NCI-H1694 (cell line): ENCODE data around the gene PPIP5K1.
"Not testable (repeated sequence)": the region's sequence is repeated elsewhere in the genome, so short reads cannot be mapped to it uniquely, and the experiment has no call there.

ENCODE experiments used
- DNase-seq: peaks from one replicate; lab custom pipeline; 2025; lab: John Stamatoyannopoulos, UW

Gene PPIP5K1

GRCh38 chr15:43589778-43590466 lies at the start of gene PPIP5K1:
Gene PPIP5K1 (minus strand): TSS chr15:43590208. CDS start chr15:43584504, 5,704 bp downstream.
- DNase-seq = not testable (repeated sequence)

- DNase-seq = not testable (repeated sequence)
Measured at GRCh38 chr15:43638464-43639204, 48.6 kb upstream of the PPIP5K1 start.

GRCh38 chr15:43626937-43627336 lies 36.9 kb upstream of the PPIP5K1 start:
- DNase-seq = not testable (repeated sequence)

- no peak for DNase-seq
Measured at GRCh38 chr15:43625106-43625505, 35.1 kb upstream of the PPIP5K1 start.

- not testable (repeated sequence) for DNase-seq
Measured at GRCh38 chr15:43622068-43622799, 32.2 kb upstream of the PPIP5K1 start.

GRCh38 chr15:43618700-43619099 lies 28.7 kb upstream of the PPIP5K1 start, which contains the start of gene STRC:
Gene STRC (minus strand): TSS chr15:43618800. CDS start chr15:43618722, 78 bp downstream.
- DNase-seq = not testable (repeated sequence)

- DNase-seq = not testable (repeated sequence)
Measured at GRCh38 chr15:43617750-43618149, 27.7 kb upstream of the PPIP5K1 start.

- peak; percentile 53 for DNase-seq
Measured at GRCh38 chr15:43602233-43602632, 12.2 kb upstream of the PPIP5K1 start.

- not testable (repeated sequence) for DNase-seq
Measured at GRCh38 chr15:43600200-43600599, 10.2 kb upstream of the PPIP5K1 start.

- not testable (repeated sequence) for DNase-seq
Measured at GRCh38 chr15:43599131-43599530, 9.1 kb upstream of the PPIP5K1 start.

GRCh38 chr15:43593328-43594190 lies 3.6 kb upstream of the PPIP5K1 start, which contains the start of gene CKMT1B:
Gene CKMT1B (plus strand): TSS chr15:43594027. CDS start chr15:43594219, 192 bp downstream.
- not testable (repeated sequence) for DNase-seq

GRCh38 chr15:43592841-43593240 lies 2.8 kb upstream of the PPIP5K1 start:
- DNase-seq = not testable (repeated sequence)

- DNase-seq = not testable (repeated sequence)
Measured at GRCh38 chr15:43574607-43575006, 15.4 kb downstream of the PPIP5K1 start.

- not testable (repeated sequence) for DNase-seq
Measured at GRCh38 chr15:43566615-43567014, 23.4 kb downstream of the PPIP5K1 start.

- not testable (repeated sequence) for DNase-seq
Measured at GRCh38 chr15:43563793-43564192, 26.2 kb downstream of the PPIP5K1 start.

- DNase-seq = not testable (repeated sequence)
Measured at GRCh38 chr15:43562753-43563152, 27.3 kb downstream of the PPIP5K1 start.

GRCh38 chr15:43552986-43553385 lies 37.0 kb downstream of the PPIP5K1 start:
- DNase-seq = no peak

GRCh38 chr15:43552256-43552655 lies 37.8 kb downstream of the PPIP5K1 start:
- no peak for DNase-seq

GRCh38 chr15:43550527-43551363 lies 39.3 kb downstream of the PPIP5K1 start:
- DNase-seq = no peak

GRCh38 chr15:43547539-43547938 lies 42.5 kb downstream of the PPIP5K1 start:
- DNase-seq = no peak
